ENCODE results near the gene AVEN.
"Not testable (repeated sequence)": the region's sequence is repeated elsewhere in the genome, so short reads cannot be mapped to it uniquely, and the experiment has no call there.

The AVEN gene

DNA sequence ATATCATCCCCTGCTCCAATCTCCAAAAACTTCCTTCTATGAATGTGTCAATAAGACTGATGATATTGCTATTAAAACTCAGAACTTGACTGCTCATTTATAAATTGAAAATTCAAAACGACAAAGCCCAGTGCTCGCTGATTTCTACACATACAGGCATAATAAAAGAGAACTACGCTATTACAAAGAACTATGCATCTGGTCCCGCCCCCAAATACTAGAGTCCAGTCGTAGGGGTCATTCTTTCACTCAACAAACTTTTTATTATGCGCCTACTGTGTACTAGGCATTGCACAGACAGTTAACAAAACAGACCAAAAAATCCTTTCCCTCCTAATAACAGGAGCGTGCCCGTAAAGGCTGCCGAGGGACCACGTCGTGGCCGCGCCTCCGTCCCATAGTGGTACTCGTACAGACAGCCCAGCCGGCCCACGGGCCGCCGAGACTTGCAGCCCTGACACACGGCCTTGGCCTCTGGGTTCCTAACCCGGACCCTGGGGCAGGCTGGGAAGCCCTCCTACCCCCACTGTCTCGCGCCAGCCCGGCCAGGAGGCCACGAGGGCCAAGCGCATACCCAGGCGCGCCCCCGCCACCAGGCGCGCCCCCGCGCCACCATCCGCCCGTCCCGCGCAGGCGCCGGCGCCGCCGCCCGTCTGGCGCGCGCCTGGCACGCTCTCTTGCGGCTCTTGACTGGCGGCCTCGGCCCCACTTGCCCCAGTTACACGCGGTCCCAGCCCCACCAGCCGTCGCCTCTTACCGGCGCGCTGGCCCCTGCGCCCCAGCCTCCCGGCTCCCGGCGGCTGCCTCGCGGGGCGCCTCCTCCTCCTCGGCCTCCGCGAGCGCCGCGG lies 757 bp downstream of the AVEN start:
- ATAC-seq: peak; percentile 71 to 73

DNA sequence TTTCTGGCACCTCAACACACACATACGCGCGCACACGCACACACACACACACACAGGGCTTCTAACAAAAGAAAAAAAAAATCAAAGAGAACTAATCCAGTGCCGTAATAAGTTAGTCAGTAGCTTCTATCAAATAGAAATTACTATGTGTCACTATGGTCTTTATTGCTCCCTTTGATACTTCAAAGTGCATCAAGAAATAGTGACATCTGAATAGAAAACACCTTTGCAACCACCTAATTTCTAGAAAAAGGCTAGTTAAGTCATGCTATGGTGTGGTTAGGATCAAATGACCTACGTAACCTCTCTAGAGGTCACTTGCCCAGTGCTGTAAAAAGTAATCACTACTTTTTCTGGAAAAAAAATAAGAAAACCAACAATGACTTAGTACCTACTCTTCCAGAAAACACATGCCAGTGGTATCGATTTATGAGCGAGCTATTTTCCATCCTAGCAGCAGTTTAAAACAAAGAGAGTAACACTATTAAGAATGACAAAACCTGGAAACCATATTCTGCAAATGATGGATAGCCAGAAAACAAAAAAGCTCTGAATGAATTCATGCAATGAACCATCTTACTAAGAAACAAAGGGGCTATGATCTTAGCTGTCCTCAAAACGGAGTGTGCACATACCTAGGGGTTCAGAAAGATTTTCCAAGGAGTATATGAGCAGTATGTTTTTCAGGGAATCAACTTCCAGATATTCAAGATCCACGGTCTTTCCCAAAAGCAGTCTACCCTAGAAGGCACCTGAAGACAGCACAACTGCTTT lies 6.8 kb downstream of the AVEN start:
- ATAC-seq: peak; percentile 72 to 78

- ATAC-seq: no peak
Observed at GRCh38 chr15:34027606-34028005, 11.4 kb downstream of the AVEN start.

DNA sequence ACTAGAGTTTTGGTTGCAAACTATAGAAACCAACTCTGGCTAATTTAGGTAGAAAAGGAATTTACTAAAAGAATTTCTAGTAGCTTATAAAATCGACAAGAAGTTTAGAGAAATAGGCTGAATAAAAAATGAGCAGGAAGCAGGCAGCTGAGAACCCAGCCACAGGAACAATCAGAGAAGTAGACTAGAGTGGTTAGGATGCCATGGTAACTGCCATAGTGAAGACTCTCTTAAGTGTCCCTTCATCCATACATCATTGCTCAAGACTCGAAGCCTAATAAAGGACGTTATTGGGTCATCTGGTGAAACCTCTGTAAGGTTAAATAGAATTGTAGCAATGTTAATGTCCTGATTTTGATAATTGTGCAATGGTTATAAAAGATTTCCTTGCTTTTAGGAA lies 13.8 kb downstream of the AVEN start:
- ATAC-seq: no peak

DNA sequence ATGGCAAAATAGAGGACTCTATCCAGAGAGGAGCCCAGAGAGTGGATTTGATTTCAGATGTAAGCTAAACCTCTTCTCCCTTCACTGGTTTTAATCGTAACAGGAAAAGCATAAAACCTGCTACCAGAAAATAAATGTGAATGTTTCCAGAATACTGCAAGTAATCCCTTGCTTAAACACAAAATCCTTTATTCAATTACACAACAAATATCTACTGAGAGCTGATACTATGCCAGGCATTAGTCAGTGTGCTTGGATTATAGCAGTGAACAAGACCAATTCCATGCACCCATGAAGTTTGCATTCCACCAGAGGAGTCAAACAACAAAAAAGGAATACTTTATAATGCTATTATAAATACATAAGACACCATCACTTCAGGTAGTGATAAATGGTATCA lies 15.1 kb downstream of the AVEN start:
- ATAC-seq: no peak

- ATAC-seq: no peak
Observed at GRCh38 chr15:34019369-34019990, 19.5 kb downstream of the AVEN start.

DNA sequence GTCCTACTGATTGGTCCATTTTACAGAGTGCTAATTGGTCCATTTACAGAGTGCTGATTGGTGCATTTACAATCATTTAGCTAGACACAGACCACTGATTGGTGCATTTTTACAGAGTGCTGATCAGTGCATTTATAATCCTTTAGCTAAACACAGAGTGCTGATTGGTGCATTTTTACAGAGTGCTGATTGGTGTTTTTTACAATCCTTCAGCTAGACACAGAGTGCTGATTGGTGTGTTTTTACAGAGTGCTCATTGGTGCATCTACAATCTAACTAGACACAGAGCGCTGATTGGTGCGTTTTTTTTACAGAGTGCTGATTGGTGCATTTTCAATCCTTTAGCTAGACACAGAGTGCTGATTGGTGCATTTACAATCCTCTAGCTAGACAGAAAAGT lies 20.3 kb downstream of the AVEN start:
- ATAC-seq: not testable (repeated sequence)

- no peak for ATAC-seq
Observed at GRCh38 chr15:34018021-34018645, 20.9 kb downstream of the AVEN start.

DNA sequence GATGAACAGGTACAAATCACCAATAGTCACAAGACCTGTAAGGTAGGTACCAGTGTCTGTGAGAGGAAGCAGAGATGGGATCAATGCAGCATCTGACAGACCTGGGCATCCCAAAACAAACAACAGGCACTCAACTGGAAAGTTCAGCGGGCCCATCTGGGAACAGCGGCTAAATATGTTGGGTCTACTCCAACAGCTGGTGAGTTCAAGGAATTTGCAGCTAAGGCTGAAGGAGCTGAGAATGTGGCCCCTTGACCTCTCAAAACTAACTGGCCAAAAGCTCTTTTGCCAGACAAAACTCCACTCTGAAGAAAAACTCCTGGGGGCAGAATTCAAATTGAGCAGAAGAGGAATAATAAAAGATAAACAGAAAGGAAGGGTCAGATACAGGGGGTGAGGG lies 24.4 kb downstream of the AVEN start:
- ATAC-seq: no peak

- no peak for ATAC-seq
Observed at GRCh38 chr15:34013746-34014145, 25.3 kb downstream of the AVEN start.

GRCh38 chr15:34012461-34013028 lies 26.5 kb downstream of the AVEN start:
- no peak for ATAC-seq

GRCh38 chr15:34011481-34011880 lies 27.5 kb downstream of the AVEN start:
- no peak for ATAC-seq

DNA sequence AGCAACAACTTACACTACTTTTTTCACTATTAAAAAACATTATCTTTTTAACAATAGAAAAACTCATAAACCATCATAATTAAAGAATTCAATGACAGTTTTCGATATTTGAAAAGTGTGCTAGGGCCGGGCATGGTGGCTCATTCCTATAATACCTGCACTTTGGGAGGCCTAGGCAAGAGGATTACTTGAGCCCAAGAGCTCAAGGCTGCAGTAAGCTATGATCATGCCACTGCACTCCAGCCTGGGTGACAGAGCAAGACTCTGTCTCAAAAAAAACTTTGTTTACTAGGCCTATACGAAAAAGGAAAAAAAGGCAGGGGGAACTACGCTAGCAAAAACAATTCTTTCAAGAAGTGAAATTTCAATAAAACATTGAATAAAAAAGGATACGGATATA lies 28.1 kb downstream of the AVEN start:
- no peak for ATAC-seq

- ATAC-seq: no peak
Observed at GRCh38 chr15:34009656-34010055, 29.3 kb downstream of the AVEN start.

GRCh38 chr15:34006381-34006780 lies 32.6 kb downstream of the AVEN start:
- ATAC-seq: no peak

GRCh38 chr15:34001536-34001935 lies 37.5 kb downstream of the AVEN start:
- no peak for ATAC-seq

DNA sequence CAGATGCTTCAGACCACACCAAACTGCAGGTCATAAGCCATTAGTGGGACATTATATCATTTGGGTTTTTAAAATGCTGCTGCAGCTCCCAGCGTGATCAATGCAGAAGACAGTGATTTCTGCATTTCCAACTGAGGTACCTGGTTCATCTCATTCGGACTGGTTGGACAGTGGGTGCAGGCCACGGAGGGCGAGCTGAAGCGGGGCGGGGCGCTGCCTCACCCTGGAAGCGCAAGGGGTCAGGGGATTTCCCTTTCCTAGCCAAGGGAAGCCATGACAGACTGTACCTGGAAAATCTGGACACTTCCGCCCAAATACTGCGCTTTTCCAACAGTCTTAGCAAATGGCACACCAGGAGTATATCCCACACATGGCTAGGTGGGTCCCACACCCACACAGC lies 43.3 kb downstream of the AVEN start:
- not testable (repeated sequence) for ATAC-seq

DNA sequence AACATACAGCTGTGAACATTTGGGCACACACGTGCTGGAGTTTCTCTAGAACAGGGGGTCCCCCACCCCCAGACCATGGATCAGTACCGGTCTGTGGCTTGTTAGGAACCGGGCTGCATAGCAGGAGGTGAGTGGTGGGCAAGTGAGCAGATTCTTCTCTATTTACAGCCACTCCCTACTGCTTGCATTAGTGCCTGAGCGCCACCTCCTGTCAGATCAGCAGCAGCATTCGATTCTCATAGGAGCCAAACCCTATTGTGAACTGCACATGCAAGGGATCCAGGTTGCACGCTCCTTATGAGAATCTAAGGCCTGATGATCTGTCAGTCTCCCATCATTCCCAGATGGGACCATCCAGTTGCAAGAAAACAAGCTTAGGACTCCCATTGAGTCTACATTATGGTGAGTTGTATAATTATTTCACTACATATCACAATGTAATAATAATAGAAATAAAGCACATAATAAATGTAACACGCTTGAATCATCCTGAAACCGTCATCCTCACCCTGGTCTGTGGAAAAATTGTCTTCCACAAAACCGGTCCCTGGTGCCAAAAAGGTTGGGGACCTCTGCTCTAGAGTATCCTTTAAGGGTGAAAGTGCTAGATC lies 44.9 kb downstream of the AVEN start:
- no peak for ATAC-seq

DNA sequence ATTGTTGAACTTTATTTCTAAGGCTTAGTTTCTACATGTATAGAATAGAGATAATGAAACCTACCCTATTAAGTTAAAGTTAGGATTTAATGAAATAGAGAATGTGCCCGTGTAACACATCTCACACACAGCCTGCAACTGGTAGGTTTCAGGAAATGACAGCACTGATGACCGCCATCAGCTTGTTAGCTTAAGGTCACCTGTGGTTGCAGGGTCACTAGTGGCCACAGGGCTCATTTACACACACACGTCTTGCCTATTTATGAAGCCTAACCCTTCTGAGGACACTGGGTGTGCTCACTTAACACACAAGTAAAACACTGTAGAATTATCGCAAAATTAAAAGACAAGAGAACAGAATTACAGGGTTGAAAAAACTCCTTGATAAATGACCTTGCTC lies 50.6 kb downstream of the AVEN start:
- no peak for ATAC-seq

- no peak for ATAC-seq
Observed at GRCh38 chr15:33987444-33987843, 51.6 kb downstream of the AVEN start.

DNA sequence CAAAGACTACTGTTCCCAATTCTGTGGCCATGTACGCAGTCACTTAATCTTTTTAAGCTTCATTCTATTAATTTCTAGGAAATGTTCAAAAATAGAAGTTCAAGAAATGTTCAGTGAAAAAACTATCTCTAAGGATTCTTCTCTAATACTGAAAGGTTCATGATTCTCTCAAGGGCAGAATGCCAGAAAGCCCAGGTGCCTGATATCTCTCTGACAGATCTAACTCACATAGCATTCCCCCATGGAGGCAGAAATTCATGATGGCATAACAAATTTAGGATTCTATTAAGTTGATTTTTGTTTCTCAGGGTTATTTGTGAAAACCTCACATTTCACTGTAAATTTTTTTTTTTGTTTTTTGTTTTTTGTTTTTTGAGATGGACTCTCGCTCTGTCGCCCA lies 53.3 kb downstream of the AVEN start:
- no peak for ATAC-seq

DNA sequence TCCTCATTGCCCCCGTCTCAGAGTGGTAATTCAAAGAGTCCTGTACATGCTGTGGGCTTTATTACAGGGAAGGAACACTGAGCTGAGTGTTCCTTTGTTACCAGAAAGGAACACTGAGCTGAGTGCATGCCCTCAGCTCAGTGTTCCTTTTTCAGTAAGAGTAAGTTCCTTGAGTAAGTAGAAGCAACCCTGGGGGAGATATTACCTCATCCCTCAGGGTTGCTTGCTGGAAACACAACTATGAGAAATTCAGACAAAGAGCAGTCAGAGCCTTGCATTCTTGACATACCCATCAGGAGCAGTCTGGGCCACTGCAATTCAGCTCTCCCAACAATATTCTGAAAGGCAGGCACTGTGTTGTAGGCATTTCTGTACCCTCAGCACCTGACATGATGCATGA lies 53.7 kb downstream of the AVEN start:
- no peak for ATAC-seq

Measured in activated CD4-positive, CD25-positive, alpha-beta regulatory T cell treated with anti-CD3 and anti-CD28 coated beads, Interleukin-2, amount 50 U/mL, for 24 hours (primary cell).